GM12875 (cell line): ENCODE measurements around the gene ARSA.

Experiments
- H3K4me3 ChIP-seq: one replicate; pipeline ENCODE4 v1.5.1; 2011; ENCODE audit warnings: low read depth, low read length, control low read depth
- CTCF ChIP-seq: IDR thresholded peaks from 2 replicates; pipeline ENCODE4 v1.5.1; 2011; ENCODE audit warnings: low read depth, mild to moderate bottlenecking, control low read depth, inconsistent platforms, low read length, moderate library complexity, borderline replicate concordance; ENCODE audit not compliant: insufficient read depth

ARSA gene

DNA sequence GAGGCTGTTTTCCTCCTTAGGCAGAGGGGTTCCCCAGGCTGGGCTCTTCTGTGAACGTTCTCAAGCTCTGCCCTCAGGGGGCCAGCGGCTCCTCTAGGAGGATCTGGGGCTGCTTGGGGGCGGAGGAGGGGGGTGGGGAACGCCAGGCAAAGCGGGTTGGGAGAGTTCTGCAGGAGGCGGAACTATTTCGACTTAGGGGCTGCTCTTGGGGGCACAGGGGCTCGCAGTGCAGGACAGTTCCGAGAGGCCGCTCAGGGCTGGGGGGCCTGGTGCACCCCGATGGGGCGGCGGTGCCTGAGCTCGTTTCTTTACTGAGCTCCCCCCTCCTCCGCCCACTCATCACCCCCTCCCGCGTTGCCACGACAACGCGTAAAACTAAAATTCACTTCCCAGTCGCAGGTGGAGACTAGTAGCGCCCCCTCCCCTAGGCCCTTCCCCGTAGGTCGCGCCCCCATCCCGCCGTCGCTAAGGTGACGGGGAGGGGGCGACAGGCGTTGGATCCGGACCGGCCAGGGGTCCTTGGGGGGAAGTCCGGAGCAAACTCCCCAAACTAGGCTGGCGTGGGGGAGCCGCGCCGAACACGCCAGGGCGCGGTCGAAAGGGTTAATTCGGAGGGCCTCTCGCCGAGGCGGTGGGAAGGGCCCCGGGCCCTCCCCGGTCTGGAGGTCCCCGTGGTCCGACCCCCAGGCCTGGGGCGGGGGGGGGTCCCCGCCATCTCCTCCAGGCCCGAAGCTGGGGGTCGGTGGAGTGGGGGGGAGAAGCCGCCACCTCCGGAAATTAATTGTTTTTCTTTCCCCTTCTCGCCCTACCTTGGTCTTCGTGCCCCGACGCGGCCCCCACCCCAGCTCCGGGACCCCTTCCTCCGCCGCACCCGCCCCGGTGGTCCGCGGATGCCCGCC lies 45.5 kb upstream of the ARSA start:
- TF ChIP-seq CTCF: no peak
- no peak overlapping the region for H3K4me3 ChIP-seq

DNA sequence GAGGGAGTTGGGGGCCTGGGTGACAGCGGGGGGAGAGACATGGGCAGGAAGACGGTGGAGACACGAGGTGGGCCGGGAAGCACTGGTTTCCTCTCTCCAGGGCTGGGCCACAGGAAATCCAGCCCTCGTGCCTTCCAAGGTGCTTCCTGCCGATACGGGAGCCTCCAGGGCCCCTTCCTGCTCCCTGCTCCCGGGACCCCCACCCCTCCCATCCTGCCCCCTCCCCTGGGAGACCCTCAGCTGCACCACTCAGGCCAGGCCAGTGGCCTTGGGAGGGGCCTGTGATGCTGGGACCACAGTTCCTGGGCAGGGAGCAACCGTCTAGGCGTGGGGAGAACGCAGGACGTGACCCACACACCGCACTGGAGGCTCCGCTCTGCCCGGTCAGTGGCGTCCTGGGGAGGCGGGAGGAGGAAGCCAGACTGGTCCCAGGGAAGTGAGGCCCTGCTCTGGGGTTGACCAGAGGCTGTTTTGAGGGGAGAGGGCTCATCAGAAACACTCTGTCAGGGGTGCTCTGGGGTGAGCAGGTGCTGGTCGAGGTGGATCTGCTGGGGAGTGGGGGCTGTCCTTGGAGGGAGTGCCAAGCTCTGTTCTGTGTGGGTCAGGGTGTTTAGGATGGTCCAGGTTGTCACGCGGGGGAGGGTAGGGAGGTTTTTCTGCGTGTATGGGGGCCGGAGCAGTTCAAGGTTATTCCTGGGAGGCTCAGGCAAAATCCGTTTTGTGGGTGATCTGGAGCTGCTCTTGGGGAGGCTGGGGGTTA lies 44.7 kb upstream of the ARSA start, which contains the start of gene SHANK3:
SHANK3 (plus strand) TSS at position 353 of the 760 bp plus-strand sequence.
- no peak for TF ChIP-seq CTCF
- H3K4me3 ChIP-seq: no peak within 1 kb of the TSS

- TF ChIP-seq CTCF: no peak
- H3K4me3 ChIP-seq: no peak overlapping the region
Observed at GRCh38 chr22:50672041-50672440, 44.1 kb upstream of the ARSA start.

DNA sequence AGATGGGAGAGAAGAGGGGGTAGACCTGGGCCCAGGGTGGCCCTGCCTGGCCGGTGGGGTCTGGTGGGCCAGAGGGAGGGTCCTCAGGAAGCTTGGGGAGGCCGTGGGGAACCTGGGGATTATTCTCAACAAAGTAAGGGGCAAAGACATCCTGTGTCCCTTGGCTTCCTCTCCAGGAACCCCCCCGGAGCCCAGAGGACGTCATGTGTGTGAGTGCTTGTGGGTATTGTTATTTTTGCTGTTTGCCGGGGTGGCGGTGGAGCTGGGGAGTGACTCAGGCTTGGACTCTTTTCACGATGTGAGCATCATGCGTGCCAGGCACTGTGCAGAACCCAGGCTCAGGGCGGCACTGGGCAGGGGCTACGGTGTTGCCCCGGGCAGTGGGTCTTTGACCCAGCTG lies 43.7 kb upstream of the ARSA start:
- no peak for TF ChIP-seq CTCF
- no peak overlapping the region for H3K4me3 ChIP-seq

- no peak for TF ChIP-seq CTCF
- no peak overlapping the region for H3K4me3 ChIP-seq
Observed at GRCh38 chr22:50670914-50671538, 43.1 kb upstream of the ARSA start.

GRCh38 chr22:50670513-50670912 lies 42.6 kb upstream of the ARSA start:
- H3K4me3 ChIP-seq: no peak overlapping the region
- TF ChIP-seq CTCF: no peak
